GM18511 (cell line): ENCODE data around the gene XBP1.
"Not testable (repeated sequence)": the region's sequence is repeated elsewhere in the genome, so short reads cannot be mapped to it uniquely, and the experiment has no call there.

Source experiments
- ATAC-seq: cut with Tn5 transposase; IDR thresholded peaks from one replicate; pipeline ENCODE4 v1.9.1; 2021; ENCODE audit warnings: mild to moderate bottlenecking, moderate library complexity; ENCODE audit not compliant: unreplicated experiment

The XBP1 gene

GRCh38 chr22:28819253-28820096 is 19.1 kb upstream of the XBP1 start:
- peak; percentile 65 for ATAC-seq

GRCh38 chr22:28817919-28818859 is 17.8 kb upstream of the XBP1 start:
- ATAC-seq, result no peak

- no peak for ATAC-seq
Measured at GRCh38 chr22:28817064-28817463, 16.7 kb upstream of the XBP1 start.

- ATAC-seq, result no peak
Measured at GRCh38 chr22:28815729-28816128, 15.4 kb upstream of the XBP1 start.

- no peak for ATAC-seq
Measured at GRCh38 chr22:28815111-28815510, 14.7 kb upstream of the XBP1 start.

GRCh38 chr22:28813772-28814518 is 13.6 kb upstream of the XBP1 start:
- no peak for ATAC-seq

GRCh38 chr22:28812516-28812915 is 12.1 kb upstream of the XBP1 start:
- ATAC-seq, result no peak

- ATAC-seq, result no peak
Measured at GRCh38 chr22:28810821-28811491, 10.6 kb upstream of the XBP1 start.

GRCh38 chr22:28808716-28809355 is 8.5 kb upstream of the XBP1 start:
- no peak for ATAC-seq

GRCh38 chr22:28805426-28805825 is 5.1 kb upstream of the XBP1 start:
- ATAC-seq, result not testable (repeated sequence)

GRCh38 chr22:28802595-28803123 is 2.3 kb upstream of the XBP1 start:
- ATAC-seq, result no peak

- ATAC-seq, result no peak
Measured at GRCh38 chr22:28801845-28802594, 1.7 kb upstream of the XBP1 start.

- peak; percentile 42 for ATAC-seq
Measured at GRCh38 chr22:28799606-28800307, 612 bp downstream of the XBP1 start.

GRCh38 chr22:28798810-28799605 is 1.4 kb downstream of the XBP1 start:
- ATAC-seq, result no peak

- ATAC-seq, result no peak
Measured at GRCh38 chr22:28795932-28796856, 4.2 kb downstream of the XBP1 start.

GRCh38 chr22:28795071-28795693 is 5.2 kb downstream of the XBP1 start:
- ATAC-seq, result no peak
